Measurements from ENCODE around the gene USP48. TPM values are rescaled to one million over a fixed set of nuclear protein-coding genes. Genes with fewer than 3 reads are reported as not detected.

USP48 gene
- total RNA-seq, 3 donors from 2014 or later = 56.0 to 86.9 (median 74.7) TPM

DNA sequence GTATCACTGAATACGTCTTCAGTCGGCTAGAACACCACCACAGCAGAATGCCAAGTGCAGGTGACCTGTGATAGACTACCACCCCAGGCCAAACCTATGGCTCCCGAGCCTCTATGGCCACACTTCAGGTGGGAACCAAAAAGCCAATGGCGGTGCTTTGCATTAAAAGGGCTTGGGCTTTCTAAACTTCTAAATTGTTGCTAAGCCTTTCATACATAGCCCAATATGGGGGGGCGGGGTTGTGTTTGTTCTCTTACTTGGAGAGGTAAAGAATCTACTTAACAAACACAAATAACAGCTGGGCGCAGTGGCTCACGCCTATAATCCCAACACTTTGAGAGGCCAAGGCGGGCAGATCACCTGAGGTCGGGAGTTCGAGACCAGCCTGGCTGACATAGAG is 19.7 kb downstream of the USP48 start:
- intact Hi-C loops (cut with DNase I; ENCODE audit: low total_unique reads) = no loop called here
- H3K4me1 ChIP-seq = no peaks in the 10 kb centered on the region
- H3K27ac ChIP-seq = peak overlapping the region in 1 of 2 donors; percentile 50

DNA sequence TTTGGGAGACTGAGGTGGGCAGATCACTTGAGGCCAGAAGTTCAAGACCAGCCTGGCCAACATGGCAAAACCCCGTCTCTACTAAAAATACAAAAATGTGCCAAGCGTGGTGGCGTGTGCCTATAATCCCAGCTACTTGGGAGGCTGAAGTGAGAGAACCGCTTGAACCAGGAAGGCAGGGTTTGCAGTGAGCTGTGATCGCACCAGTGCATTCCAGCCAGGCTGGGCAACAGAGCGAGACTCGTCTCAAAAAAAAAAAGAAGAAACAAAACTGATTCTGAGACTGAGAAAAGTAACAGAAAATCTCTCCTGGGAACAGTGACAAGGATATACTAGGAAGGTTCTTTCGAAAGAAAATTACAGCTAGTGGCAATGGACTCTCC is 20.9 kb downstream of the USP48 start:
- no peak overlapping the region for H3K27ac ChIP-seq
- intact Hi-C loops (cut with DNase I; ENCODE audit: low total_unique reads) = no loop called here
- no peak for TF ChIP-seq POLR2AphosphoS5 (IDR thresholded peaks at IDR 0.05)
- no peak for TF ChIP-seq POLR2A (IDR thresholded peaks at IDR 0.05)
- TF ChIP-seq, protein P1, sequence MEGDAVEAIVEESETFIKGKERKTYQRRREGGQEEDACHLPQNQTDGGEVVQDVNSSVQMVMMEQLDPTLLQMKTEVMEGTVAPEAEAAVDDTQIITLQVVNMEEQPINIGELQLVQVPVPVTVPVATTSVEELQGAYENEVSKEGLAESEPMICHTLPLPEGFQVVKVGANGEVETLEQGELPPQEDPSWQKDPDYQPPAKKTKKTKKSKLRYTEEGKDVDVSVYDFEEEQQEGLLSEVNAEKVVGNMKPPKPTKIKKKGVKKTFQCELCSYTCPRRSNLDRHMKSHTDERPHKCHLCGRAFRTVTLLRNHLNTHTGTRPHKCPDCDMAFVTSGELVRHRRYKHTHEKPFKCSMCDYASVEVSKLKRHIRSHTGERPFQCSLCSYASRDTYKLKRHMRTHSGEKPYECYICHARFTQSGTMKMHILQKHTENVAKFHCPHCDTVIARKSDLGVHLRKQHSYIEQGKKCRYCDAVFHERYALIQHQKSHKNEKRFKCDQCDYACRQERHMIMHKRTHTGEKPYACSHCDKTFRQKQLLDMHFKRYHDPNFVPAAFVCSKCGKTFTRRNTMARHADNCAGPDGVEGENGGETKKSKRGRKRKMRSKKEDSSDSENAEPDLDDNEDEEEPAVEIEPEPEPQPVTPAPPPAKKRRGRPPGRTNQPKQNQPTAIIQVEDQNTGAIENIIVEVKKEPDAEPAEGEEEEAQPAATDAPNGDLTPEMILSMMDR (IDR thresholded peaks at IDR 0.05) = no peak

More for the DNA sequence above, 19.7 kb downstream of the USP48 start:
- H3K4me3 ChIP-seq = no peak overlapping the region
- H3K36me3 ChIP-seq = no peaks in the 10 kb centered on the region
- no peak for DNase-seq (ENCODE audit: low spot score in 2 of 2)
- H3K9me3 ChIP-seq = no peaks in the 10 kb centered on the region
- H3K27me3 ChIP-seq = no peaks in the 10 kb centered on the region
- TF ChIP-seq POLR2AphosphoS5 (IDR thresholded peaks at IDR 0.05) (no peak), POLR2A (IDR thresholded peaks at IDR 0.05) (no peak)
- TF ChIP-seq, protein P1 (IDR thresholded peaks at IDR 0.05) = no peak

DNA sequence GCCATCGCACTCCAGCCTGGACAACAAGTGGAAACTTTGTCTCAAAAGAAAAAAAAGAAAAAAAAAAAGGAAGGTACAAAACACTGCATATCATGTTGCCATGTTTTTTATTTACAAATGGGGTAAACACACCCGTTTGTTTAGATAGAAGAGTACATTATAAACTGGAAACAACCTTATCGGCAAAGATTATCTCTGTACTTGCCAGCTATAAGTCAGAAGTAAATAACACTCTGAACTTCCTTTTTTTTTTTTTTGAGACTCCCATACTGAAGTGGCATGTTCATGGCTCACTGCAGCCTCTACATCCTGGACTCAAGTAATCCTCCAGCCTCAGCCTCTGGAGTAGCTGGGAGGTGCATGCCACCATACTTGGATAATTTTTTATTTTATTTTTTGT is 21.9 kb downstream of the USP48 start:
- Histone ChIP-seq H3K36me3 (no peaks in the 10 kb centered on the region), H3K27me3 (no peaks in the 10 kb centered on the region), H3K27ac (no peak overlapping the region), H3K4me3 (no peak overlapping the region), H3K4me1 (no peaks in the 10 kb centered on the region), H3K9me3 (no peaks in the 10 kb centered on the region)
- TF ChIP-seq, protein P1 (IDR thresholded peaks at IDR 0.05) = no peak
- TF ChIP-seq POLR2AphosphoS5 (IDR thresholded peaks at IDR 0.05) = no peak
- TF ChIP-seq POLR2A (IDR thresholded peaks at IDR 0.05) = no peak
- intact Hi-C loops (cut with DNase I; ENCODE audit: low total_unique reads) = no loop called here
- DNase-seq (ENCODE audit: low spot score in 2 of 2) = no peak

More for the DNA sequence above, 20.9 kb downstream of the USP48 start:
- no peaks in the 10 kb centered on the region for H3K27me3 ChIP-seq
- no peak overlapping the region for H3K4me3 ChIP-seq
- H3K9me3 ChIP-seq = no peaks in the 10 kb centered on the region
- H3K4me1 ChIP-seq = no peaks in the 10 kb centered on the region
- H3K36me3 ChIP-seq = no peaks in the 10 kb centered on the region
- DNase-seq (ENCODE audit: low spot score in 2 of 2) = no peak

DNA sequence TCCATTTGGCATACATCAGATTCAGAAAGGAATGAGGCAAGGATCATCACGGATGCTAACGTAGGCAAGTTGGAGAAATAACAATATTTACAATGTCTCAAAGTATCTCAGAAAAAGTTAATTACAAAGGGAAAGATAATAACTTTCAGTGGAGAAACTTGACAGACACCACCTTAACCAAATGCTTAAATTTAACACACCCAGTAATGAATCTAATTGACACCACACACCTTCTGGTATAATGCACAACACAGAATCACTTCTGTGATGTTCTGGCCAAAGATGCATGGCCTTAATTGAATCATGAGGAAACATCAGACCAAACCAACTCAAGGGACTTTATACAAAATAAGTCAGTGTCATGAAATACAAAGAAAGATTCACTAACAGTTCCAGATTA is 23.1 kb downstream of the USP48 start:
- intact Hi-C loops (cut with DNase I; ENCODE audit: low total_unique reads) = no loop called here
- TF ChIP-seq POLR2A (IDR thresholded peaks at IDR 0.05) (no peak), POLR2AphosphoS5 (IDR thresholded peaks at IDR 0.05) (no peak)
- TF ChIP-seq, protein P1 (IDR thresholded peaks at IDR 0.05) = no peak
- Histone ChIP-seq H3K27ac (no peak overlapping the region), H3K36me3 (peaks cover 3% of the 10 kb centered on the region), H3K27me3 (no peaks in the 10 kb centered on the region), H3K4me1 (no peaks in the 10 kb centered on the region), H3K4me3 (no peak overlapping the region), H3K9me3 (no peaks in the 10 kb centered on the region)
- no peak for DNase-seq (ENCODE audit: low spot score in 2 of 2)

DNA sequence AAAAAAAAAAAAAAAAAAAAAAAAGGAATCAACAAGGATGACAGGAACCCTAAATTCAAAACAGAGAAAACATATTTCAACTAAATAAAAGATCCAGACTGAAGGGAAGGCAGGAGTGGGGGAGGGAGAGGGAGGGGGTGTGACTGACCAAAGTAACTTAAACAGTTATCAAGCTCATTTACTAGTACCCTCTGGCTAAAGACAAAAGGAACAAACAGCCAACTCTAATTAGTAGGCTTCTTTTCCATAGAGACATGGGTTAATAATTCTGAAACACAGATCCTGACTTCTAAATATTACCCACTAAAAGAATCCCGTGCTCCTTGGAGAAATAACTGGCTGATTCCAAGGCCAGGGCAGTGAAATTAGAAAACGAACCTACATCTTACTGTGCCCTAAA is 23.8 kb downstream of the USP48 start:
- peaks cover 8% of the 10 kb centered on the region for H3K36me3 ChIP-seq
- TF ChIP-seq POLR2A (IDR thresholded peaks at IDR 0.05) (no peak), POLR2AphosphoS5 (IDR thresholded peaks at IDR 0.05) (no peak)
- TF ChIP-seq, protein P1 (IDR thresholded peaks at IDR 0.05) = no peak
- no peaks in the 10 kb centered on the region for H3K4me1 ChIP-seq
- H3K9me3 ChIP-seq = no peaks in the 10 kb centered on the region
- H3K4me3 ChIP-seq = no peak overlapping the region
- no peak for DNase-seq (ENCODE audit: low spot score in 2 of 2)
- intact Hi-C loops (cut with DNase I; ENCODE audit: low total_unique reads) = no loop called here
- H3K27me3 ChIP-seq = no peaks in the 10 kb centered on the region
- no peak overlapping the region for H3K27ac ChIP-seq

Measured in breast epithelium (tissue), 4 donors.